Measurements from ENCODE around the gene SLC25A4.

The SLC25A4 gene

GRCh38 chr4:185122681-185123345 is 20.3 kb upstream of the SLC25A4 start:
- peak; percentile 45 for DNase-seq

- DNase-seq, result no peak
Observed at GRCh38 chr4:185124006-185124405, 19.1 kb upstream of the SLC25A4 start.

GRCh38 chr4:185127021-185127925 is 15.8 kb upstream of the SLC25A4 start:
- peak; percentile 67 for DNase-seq

- DNase-seq, result peak; percentile 75
Observed at GRCh38 chr4:185128272-185129119, 14.6 kb upstream of the SLC25A4 start.

- peak; percentile 70 for DNase-seq
Observed at GRCh38 chr4:185134307-185134869, 8.7 kb upstream of the SLC25A4 start.

- DNase-seq, result no peak
Observed at GRCh38 chr4:185137233-185137925, 5.7 kb upstream of the SLC25A4 start.

GRCh38 chr4:185138161-185138560 is 4.9 kb upstream of the SLC25A4 start:
- DNase-seq, result no peak

- no peak for DNase-seq
Observed at GRCh38 chr4:185139736-185140135, 3.3 kb upstream of the SLC25A4 start.

GRCh38 chr4:185141777-185142176 is 1.3 kb upstream of the SLC25A4 start:
- no peak for DNase-seq

GRCh38 chr4:185142564-185142911 is 528 bp upstream of the SLC25A4 start:
- peak; percentile 79 for DNase-seq

- peak; percentile 67 for DNase-seq
Observed at GRCh38 chr4:185143601-185143969, 519 bp downstream of the SLC25A4 start.

GRCh38 chr4:185144601-185145240 is 1.7 kb downstream of the SLC25A4 start:
- no peak for DNase-seq

GRCh38 chr4:185145572-185145971 is 2.5 kb downstream of the SLC25A4 start:
- DNase-seq, result no peak

GRCh38 chr4:185149392-185149791 is 6.3 kb downstream of the SLC25A4 start:
- no peak for DNase-seq

GRCh38 chr4:185151296-185151695 is 8.2 kb downstream of the SLC25A4 start:
- DNase-seq, result no peak

- DNase-seq, result no peak
Observed at GRCh38 chr4:185165605-185166063, 22.6 kb downstream of the SLC25A4 start.

- no peak for DNase-seq
Observed at GRCh38 chr4:185167234-185167633, 24.2 kb downstream of the SLC25A4 start.

- no peak for DNase-seq
Observed at GRCh38 chr4:185171373-185172071, 28.5 kb downstream of the SLC25A4 start.

- DNase-seq, result no peak
Observed at GRCh38 chr4:185179488-185179887, 36.4 kb downstream of the SLC25A4 start.

GRCh38 chr4:185182239-185182638 is 39.2 kb downstream of the SLC25A4 start:
- DNase-seq, result no peak

Measured in DMS53 (cell line).